Hepatocyte (in vitro differentiated cells): ENCODE measurements around the gene CD7.

Source experiments
- CTCF ChIP-seq: fragments of 200-600 bp; sonication (generic); IDR thresholded peaks from 2 replicates; pipeline ENCODE4 v1.5.1; 2016; ENCODE audit warnings: antibody characterized with exemption, mild to moderate bottlenecking; ENCODE audit not compliant: poor library complexity
- EZH2 ChIP-seq: fragments of 200-600 bp; sonication (generic); IDR thresholded peaks from 2 replicates; pipeline ENCODE4 v1.6.1; 2016; ENCODE audit warnings: antibody characterized with exemption, mild to moderate bottlenecking, borderline replicate concordance
- EZH2phosphoT487 ChIP-seq: fragments of 200-600 bp; sonication (generic); IDR thresholded peaks from one replicate; pipeline ENCODE4 v1.6.1; 2018; ENCODE audit warnings: antibody characterized with exemption, mild to moderate bottlenecking, low read depth, moderate library complexity; ENCODE audit not compliant: unreplicated experiment, severe bottlenecking

- TF ChIP-seq CTCF (no peak), EZH2phosphoT487 (no peak), EZH2 (no peak)
Measured at GRCh38 chr17:82304826-82305726, 12.3 kb downstream of the CD7 start.
